Tibial nerve (tissue), 3 donors: ENCODE measurements around the gene THEM5.

ENCODE experiments used
- CTCF ChIP-seq, 5 experiments: fragments of 200-600 bp in 3 of 5; fragments of 450-650 bp in 2 of 5; sonication (generic) in 3 of 5; IDR thresholded peaks; one replicate each; pipeline ENCODE4 v1.5.1; 2016 to 2019; ENCODE audit warnings: antibody characterized with exemption in 5 of 5, mild to moderate bottlenecking in 3 of 5, moderate library complexity in 2 of 5
- POLR2A ChIP-seq, 2 donors: fragments of 450-650 bp; IDR thresholded peaks; one replicate each; pipeline ENCODE4 v1.6.1; 2017; ENCODE audit warnings: antibody characterized with exemption in 2 of 2, mild to moderate bottlenecking in 2 of 2, moderate library complexity in 2 of 2

- TF ChIP-seq CTCF (IDR thresholded peaks at IDR 0.05) (no peak), POLR2A (IDR thresholded peaks at IDR 0.05) (no peak)
Measured at GRCh38 chr1:151823175-151823574, 30.3 kb downstream of the THEM5 start.
